Peyer's patch (tissue), 4 donors: Measurements from ENCODE around the gene SLC7A10.

ENCODE experiments used
- CTCF ChIP-seq, 6 experiments: fragments of 450-650 bp in 4 of 6; fragments of 200-600 bp in 2 of 6; sonication (generic) in 1 of 6; IDR thresholded peaks; one replicate each; pipeline ENCODE4 v1.5.1; 2017 to 2019; ENCODE audit warnings: antibody characterized with exemption in 6 of 6, mild to moderate bottlenecking in 3 of 6, moderate library complexity in 1 of 6
- POLR2A ChIP-seq, 2 donors: fragments of 450-650 bp; IDR thresholded peaks; one replicate each; pipeline ENCODE4 v1.5.1; 2017; ENCODE audit warnings: antibody characterized with exemption in 2 of 2, mild to moderate bottlenecking in 2 of 2, moderate library complexity in 2 of 2

GRCh38 chr19:33242131-33242530 lies 16.5 kb upstream of the SLC7A10 start:
- no peak for TF ChIP-seq POLR2A (IDR thresholded peaks at IDR 0.05)
- no peak for TF ChIP-seq CTCF (IDR thresholded peaks at IDR 0.05)
